Liver (tissue), 3 donors: ENCODE results near the gene NPIPB8.
"Not testable (repeated sequence)": the region's sequence is repeated elsewhere in the genome, so short reads cannot be mapped to it uniquely, and the experiment has no call there.

Source experiments
- EGR1 ChIP-seq, 2 donors: IDR thresholded peaks; 2 replicates each; pipeline ENCODE4 v1.6.1; 2016 to 2018; ENCODE audit warnings: antibody characterized with exemption in 2 of 2, low read depth in 2 of 2
- GABPA ChIP-seq, 2 donors: IDR thresholded peaks in 1 of 2; conservative IDR thresholded peaks in 1 of 2; 2 replicates each; pipeline ENCODE4 v1.6.1; 2016; ENCODE audit warnings: antibody characterized with exemption in 2 of 2, mild to moderate bottlenecking in 1 of 2, moderate library complexity in 1 of 2
- TF ChIP-seq, protein P1 (sequence below): IDR thresholded peaks from 2 replicates; pipeline ENCODE4 v1.6.1; 2016; ENCODE audit warnings: antibody characterized with exemption, mild to moderate bottlenecking
- TF ChIP-seq, protein P2 (sequence below): fragments of 150-350 bp; IDR thresholded peaks from 2 replicates; pipeline ENCODE4 v1.5.1; 2017; ENCODE audit warnings: improper control_type of control experiment, low read depth, low read length; ENCODE audit not compliant: missing input control
- TF ChIP-seq, protein P3 (sequence below): IDR thresholded peaks from 2 replicates; pipeline ENCODE4 v1.6.1; 2016; ENCODE audit warnings: antibody characterized with exemption
- donor health status: healthy.
- donor health status: healthy.

DNA sequence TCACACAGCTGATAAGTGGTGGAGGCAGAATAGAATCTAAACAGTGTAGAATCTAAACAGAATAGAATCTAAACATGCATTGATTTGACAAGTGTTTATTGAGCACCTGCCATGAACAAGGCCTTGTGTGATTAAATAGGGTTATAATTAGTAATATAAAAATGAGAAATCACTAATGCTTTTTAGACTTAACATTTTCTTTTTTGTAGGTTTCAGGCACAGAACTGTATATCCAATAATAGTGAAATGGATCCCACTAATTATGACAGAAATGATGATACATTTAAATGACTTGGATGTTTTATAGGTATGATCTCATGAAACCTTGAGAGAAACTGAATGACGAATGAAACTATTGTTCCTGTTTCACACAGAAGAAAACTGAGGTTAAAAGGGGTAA, at the start of gene NPIPB8:
- TF ChIP-seq, protein P1, sequence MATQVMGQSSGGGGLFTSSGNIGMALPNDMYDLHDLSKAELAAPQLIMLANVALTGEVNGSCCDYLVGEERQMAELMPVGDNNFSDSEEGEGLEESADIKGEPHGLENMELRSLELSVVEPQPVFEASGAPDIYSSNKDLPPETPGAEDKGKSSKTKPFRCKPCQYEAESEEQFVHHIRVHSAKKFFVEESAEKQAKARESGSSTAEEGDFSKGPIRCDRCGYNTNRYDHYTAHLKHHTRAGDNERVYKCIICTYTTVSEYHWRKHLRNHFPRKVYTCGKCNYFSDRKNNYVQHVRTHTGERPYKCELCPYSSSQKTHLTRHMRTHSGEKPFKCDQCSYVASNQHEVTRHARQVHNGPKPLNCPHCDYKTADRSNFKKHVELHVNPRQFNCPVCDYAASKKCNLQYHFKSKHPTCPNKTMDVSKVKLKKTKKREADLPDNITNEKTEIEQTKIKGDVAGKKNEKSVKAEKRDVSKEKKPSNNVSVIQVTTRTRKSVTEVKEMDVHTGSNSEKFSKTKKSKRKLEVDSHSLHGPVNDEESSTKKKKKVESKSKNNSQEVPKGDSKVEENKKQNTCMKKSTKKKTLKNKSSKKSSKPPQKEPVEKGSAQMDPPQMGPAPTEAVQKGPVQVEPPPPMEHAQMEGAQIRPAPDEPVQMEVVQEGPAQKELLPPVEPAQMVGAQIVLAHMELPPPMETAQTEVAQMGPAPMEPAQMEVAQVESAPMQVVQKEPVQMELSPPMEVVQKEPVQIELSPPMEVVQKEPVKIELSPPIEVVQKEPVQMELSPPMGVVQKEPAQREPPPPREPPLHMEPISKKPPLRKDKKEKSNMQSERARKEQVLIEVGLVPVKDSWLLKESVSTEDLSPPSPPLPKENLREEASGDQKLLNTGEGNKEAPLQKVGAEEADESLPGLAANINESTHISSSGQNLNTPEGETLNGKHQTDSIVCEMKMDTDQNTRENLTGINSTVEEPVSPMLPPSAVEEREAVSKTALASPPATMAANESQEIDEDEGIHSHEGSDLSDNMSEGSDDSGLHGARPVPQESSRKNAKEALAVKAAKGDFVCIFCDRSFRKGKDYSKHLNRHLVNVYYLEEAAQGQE, result not testable (repeated sequence)
- TF ChIP-seq, protein P2, sequence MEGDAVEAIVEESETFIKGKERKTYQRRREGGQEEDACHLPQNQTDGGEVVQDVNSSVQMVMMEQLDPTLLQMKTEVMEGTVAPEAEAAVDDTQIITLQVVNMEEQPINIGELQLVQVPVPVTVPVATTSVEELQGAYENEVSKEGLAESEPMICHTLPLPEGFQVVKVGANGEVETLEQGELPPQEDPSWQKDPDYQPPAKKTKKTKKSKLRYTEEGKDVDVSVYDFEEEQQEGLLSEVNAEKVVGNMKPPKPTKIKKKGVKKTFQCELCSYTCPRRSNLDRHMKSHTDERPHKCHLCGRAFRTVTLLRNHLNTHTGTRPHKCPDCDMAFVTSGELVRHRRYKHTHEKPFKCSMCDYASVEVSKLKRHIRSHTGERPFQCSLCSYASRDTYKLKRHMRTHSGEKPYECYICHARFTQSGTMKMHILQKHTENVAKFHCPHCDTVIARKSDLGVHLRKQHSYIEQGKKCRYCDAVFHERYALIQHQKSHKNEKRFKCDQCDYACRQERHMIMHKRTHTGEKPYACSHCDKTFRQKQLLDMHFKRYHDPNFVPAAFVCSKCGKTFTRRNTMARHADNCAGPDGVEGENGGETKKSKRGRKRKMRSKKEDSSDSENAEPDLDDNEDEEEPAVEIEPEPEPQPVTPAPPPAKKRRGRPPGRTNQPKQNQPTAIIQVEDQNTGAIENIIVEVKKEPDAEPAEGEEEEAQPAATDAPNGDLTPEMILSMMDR, result not testable (repeated sequence)
- TF ChIP-seq, protein P3, sequence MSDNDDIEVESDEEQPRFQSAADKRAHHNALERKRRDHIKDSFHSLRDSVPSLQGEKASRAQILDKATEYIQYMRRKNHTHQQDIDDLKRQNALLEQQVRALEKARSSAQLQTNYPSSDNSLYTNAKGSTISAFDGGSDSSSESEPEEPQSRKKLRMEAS, result not testable (repeated sequence)
- not testable (repeated sequence) for TF ChIP-seq EGR1 (IDR thresholded peaks at IDR 0.05; ENCODE audit: low read depth in 2 of 2); GABPA (IDR thresholded peaks at IDR 0.05 in 1 of 2, conservative IDR thresholded peaks at IDR 0.05 in 1 of 2)
